Ascending aorta (tissue), 2 donors: Measurements from ENCODE around the gene ARHGAP32. TPM values are rescaled to one million over a fixed set of nuclear protein-coding genes. Genes with fewer than 3 reads are reported as not detected.

ENCODE experiments used
- DNase-seq, 2 donors: peaks; one replicate each; pipeline ENCODE4 v3.0.0-alpha.2; 2019; ENCODE audit warnings: low spot score in 2 of 2
- H3K27ac ChIP-seq, 2 donors: fragments of 200-600 bp; sonication (generic); one replicate each; pipeline ENCODE4 v1.5.1; 2016 to 2017; ENCODE audit warnings: mild to moderate bottlenecking in 1 of 2
- H3K27me3 ChIP-seq: fragments of 200-600 bp; sonication (generic); one replicate; pipeline ENCODE4 v1.5.1; 2017
- H3K36me3 ChIP-seq, 2 donors: fragments of 200-600 bp; sonication (generic); one replicate each; pipeline ENCODE4 v1.5.1; 2016
- H3K4me1 ChIP-seq, 2 donors: fragments of 200-600 bp; sonication (generic); one replicate each; pipeline ENCODE4 v1.5.1; 2016 to 2017; ENCODE audit warnings: mild to moderate bottlenecking in 1 of 2
- H3K4me3 ChIP-seq, 2 donors: fragments of 200-600 bp; sonication (generic); one replicate each; pipeline ENCODE4 v1.5.1; 2016 to 2017; ENCODE audit warnings: mild to moderate bottlenecking in 1 of 2
- H3K9me3 ChIP-seq, 2 donors: fragments of 200-600 bp; sonication (generic); one replicate each; pipeline ENCODE4 v1.5.1; 2016
- intact Hi-C: fragments of 100-400 bp; cut with DNase I; formaldehyde crosslinking; loops from one replicate; pipeline ENCODE4 v1.15.1; 2023
- total RNA-seq: library from RNA; depleted of rRNA; stranded (reverse); fragments of >200 nt; gene quantifications from one replicate; pipeline ENCODE4 v1.1.0, GENCODE V29; 2016
- TF ChIP-seq, protein P1 (sequence below), 3 experiments: fragments of 200-600 bp in 2 of 3; fragments of 450-650 bp in 1 of 3; sonication (generic) in 2 of 3; IDR thresholded peaks; one replicate each; pipeline ENCODE4 v1.5.1; 2016 to 2019; ENCODE audit warnings: antibody characterized with exemption in 3 of 3, mild to moderate bottlenecking in 1 of 3, moderate library complexity in 1 of 3

Gene ARHGAP32
- total RNA-seq, 1 donor from 2014 or later: 4.9 TPM

DNA sequence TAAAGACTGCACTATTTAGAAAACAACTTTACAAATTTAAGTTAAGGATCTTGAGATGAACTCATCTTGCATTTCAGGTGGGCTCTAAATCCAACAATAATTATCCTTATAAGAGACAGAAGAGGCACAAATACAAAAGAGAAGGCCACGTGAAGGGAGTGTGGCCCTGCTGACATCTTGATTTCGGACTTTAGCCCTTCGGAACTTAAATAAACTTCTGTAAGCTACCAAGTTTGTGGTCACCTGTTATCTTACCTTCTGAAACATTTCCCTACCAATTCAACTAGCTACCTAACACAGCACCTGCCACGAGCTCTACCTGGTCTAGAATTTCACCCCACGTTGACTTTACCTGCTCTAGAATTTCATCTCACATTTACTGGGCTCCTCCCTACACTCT is 42.9 kb upstream of the ARHGAP32 start:
- intact Hi-C loops: loop anchor here (10.0 kb wide), 1 partner anchor 90 kb away; no protein-coding TSS in a partner anchor
- H3K4me1 ChIP-seq: no peaks in the 10 kb centered on the region
- no peak overlapping the region for H3K4me3 ChIP-seq
- no peaks in the 10 kb centered on the region for H3K9me3 ChIP-seq
- H3K27ac ChIP-seq: no peak overlapping the region
- TF ChIP-seq, protein P1, sequence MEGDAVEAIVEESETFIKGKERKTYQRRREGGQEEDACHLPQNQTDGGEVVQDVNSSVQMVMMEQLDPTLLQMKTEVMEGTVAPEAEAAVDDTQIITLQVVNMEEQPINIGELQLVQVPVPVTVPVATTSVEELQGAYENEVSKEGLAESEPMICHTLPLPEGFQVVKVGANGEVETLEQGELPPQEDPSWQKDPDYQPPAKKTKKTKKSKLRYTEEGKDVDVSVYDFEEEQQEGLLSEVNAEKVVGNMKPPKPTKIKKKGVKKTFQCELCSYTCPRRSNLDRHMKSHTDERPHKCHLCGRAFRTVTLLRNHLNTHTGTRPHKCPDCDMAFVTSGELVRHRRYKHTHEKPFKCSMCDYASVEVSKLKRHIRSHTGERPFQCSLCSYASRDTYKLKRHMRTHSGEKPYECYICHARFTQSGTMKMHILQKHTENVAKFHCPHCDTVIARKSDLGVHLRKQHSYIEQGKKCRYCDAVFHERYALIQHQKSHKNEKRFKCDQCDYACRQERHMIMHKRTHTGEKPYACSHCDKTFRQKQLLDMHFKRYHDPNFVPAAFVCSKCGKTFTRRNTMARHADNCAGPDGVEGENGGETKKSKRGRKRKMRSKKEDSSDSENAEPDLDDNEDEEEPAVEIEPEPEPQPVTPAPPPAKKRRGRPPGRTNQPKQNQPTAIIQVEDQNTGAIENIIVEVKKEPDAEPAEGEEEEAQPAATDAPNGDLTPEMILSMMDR (IDR thresholded peaks at IDR 0.05): no peak
- no peaks in the 10 kb centered on the region for H3K27me3 ChIP-seq
- DNase-seq: no peak
- no peaks in the 10 kb centered on the region for H3K36me3 ChIP-seq

DNA sequence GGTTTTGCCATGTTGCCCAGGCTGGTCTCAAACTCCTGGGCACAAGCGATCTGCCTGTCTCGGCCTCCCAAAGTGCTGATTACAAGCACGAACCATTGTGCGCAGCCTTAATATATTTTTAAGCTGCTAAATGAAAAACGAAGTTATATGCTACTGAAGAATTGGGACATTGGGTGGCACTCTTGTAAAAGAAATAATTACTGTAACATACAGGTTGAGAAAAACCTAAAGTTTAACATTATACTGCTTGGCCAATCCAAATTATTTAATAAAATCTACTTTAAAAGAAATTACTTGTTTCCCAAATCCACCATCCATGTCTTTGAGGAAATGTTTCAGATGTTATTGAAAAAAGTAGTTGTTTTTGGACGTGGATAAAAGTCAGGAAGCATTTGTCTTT is 37.9 kb upstream of the ARHGAP32 start:
- DNase-seq: no peak
- no peaks in the 10 kb centered on the region for H3K4me1 ChIP-seq
- H3K27me3 ChIP-seq: no peaks in the 10 kb centered on the region
- no peak overlapping the region for H3K27ac ChIP-seq
- intact Hi-C loops: loop anchor here (10.0 kb wide), 1 partner anchor 95 kb away; no protein-coding TSS in a partner anchor
- H3K9me3 ChIP-seq: peaks cover 0 to 19% of the 10 kb centered on the region in 2 donors
- TF ChIP-seq, protein P1 (IDR thresholded peaks at IDR 0.05): peak in 2 of 3 experiments; percentile 6 to 29
- H3K4me3 ChIP-seq: no peak overlapping the region
- H3K36me3 ChIP-seq: no peaks in the 10 kb centered on the region

DNA sequence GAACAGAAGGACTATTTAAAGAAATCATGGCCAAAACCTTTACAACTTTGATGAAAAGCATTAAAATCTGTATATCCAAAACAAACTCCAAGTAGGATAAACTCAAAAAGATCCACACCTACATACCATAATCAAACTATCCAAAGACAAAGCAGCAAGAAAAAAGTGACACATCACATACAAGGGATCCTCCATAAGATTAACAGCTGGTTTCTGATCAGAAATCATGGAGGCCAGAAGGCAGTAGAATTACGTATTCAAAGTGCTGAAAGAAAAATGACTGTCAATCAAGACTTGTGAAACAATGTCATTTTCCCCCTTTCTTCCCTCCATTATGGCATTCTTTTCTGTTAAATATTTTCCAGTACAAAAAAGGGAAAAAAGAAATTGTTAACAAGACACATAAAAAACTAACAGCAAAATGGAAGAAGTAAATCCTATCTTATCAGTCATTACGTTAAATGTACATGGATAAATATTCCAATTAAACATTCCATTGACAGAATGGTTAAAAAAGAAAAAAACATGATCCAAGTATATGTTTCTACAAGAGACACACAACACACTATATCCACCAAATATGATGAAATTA is 34.2 kb upstream of the ARHGAP32 start:
- Histone ChIP-seq H3K9me3 (peaks cover 0 to 21% of the 10 kb centered on the region in 2 donors), H3K36me3 (no peaks in the 10 kb centered on the region), H3K27me3 (no peaks in the 10 kb centered on the region), H3K4me1 (peaks cover 0 to 4% of the 10 kb centered on the region in 2 donors), H3K27ac (no peak overlapping the region), H3K4me3 (no peak overlapping the region)
- DNase-seq: no peak
- intact Hi-C loops: no loop called here
- TF ChIP-seq, protein P1 (IDR thresholded peaks at IDR 0.05): no peak

GRCh38 chr11:129225190-129225589 is 33.1 kb upstream of the ARHGAP32 start:
- Histone ChIP-seq H3K27ac (no peak overlapping the region), H3K9me3 (peaks cover 0 to 21% of the 10 kb centered on the region in 2 donors), H3K27me3 (no peaks in the 10 kb centered on the region), H3K4me1 (peaks cover 0 to 4% of the 10 kb centered on the region in 2 donors), H3K36me3 (no peaks in the 10 kb centered on the region), H3K4me3 (no peak overlapping the region)
- intact Hi-C loops: no loop called here
- DNase-seq: no peak
- TF ChIP-seq, protein P1 (IDR thresholded peaks at IDR 0.05): no peak

DNA sequence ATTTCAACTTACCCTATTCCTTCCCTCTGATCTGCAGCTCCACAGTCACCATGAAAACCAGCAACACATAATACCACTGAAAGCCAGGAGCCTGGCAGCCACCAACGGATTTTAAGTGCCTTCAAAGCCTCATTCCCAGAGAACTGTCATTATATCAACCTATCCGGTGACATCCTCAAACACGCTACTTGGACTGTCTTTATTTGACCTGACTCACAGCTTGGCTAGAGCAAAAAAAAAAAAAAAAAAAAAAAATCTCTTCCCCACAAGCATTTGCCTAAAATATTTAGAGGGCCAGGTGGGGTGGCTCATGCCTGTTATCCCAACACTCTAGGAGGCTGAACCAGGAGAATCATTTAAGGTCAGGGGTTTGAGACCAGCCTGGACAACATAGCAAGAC is 32.4 kb upstream of the ARHGAP32 start:
- no peaks in the 10 kb centered on the region for H3K27me3 ChIP-seq
- no peak for DNase-seq
- no peaks in the 10 kb centered on the region for H3K36me3 ChIP-seq
- no peak overlapping the region for H3K27ac ChIP-seq
- H3K4me1 ChIP-seq: peaks cover 0 to 4% of the 10 kb centered on the region in 2 donors
- TF ChIP-seq, protein P1 (IDR thresholded peaks at IDR 0.05): no peak
- intact Hi-C loops: no loop called here
- peaks cover 0 to 21% of the 10 kb centered on the region in 2 donors for H3K9me3 ChIP-seq
- H3K4me3 ChIP-seq: no peak overlapping the region
